K562 (cell line): Measurements from ENCODE around the gene CDK5RAP3. TPM values are rescaled to one million over a fixed set of nuclear protein-coding genes. Genes with fewer than 3 reads are reported as not detected.
A peak's percentile ranks its signal among the peaks of the same experiment; 100 is the strongest.

Experiments
- BCOR ChIP-seq: fragments of 450-650 bp; IDR thresholded peaks from 2 replicates; pipeline ENCODE4 v1.6.1; 2016
- CCAR2 ChIP-seq: fragments of 200-400 bp; formaldehyde crosslinking; IDR thresholded peaks from 2 replicates; pipeline ENCODE4 v1.6.1; 2017; ENCODE audit warnings: mild to moderate bottlenecking, low read depth, low read length
- ELF2 ChIP-seq: fragments of 250-450 bp; sonication (Bioruptor Pico); IDR thresholded peaks from 2 replicates; pipeline ENCODE4 v1.5.0; 2021; ENCODE audit warnings: mild to moderate bottlenecking
- GABPA ChIP-seq: fragments of 200-800 bp; sonication (Bioruptor generic); conservative IDR thresholded peaks from 2 replicates; pipeline ENCODE4 v1.6.1; 2016; ENCODE audit warnings: low read depth, missing genetic modification characterization, missing compliant biosample characterization
- GTF2E2 ChIP-seq: fragments of 200-800 bp; sonication (Bioruptor generic); IDR thresholded peaks from 2 replicates; pipeline ENCODE4 v1.6.1; 2016; ENCODE audit warnings: missing genetic modification characterization, missing compliant biosample characterization
- MAZ ChIP-seq, 2 experiments: fragments of 450-650 bp in 1 of 2; sonication (generic) in 1 of 2; formaldehyde crosslinking; IDR thresholded peaks in 1 of 2; conservative IDR thresholded peaks in 1 of 2; 2 replicates each; pipeline versions ENCODE4 v1.4.0 to v1.5.0; 2020; ENCODE audit warnings: mild to moderate bottlenecking in 1 of 2, missing genetic modification reagents in 1 of 2
- RBFOX2 ChIP-seq: fragments of 200-400 bp; formaldehyde crosslinking; IDR thresholded peaks from 2 replicates; pipeline ENCODE4 v1.6.1; 2017; ENCODE audit warnings: low read depth, mild to moderate bottlenecking, low read length, moderate library complexity
- RNF2 ChIP-seq: sonication (generic); IDR thresholded peaks from 2 replicates; pipeline ENCODE4 v1.6.1; 2016
- ZBTB1 ChIP-seq: sonication (generic); formaldehyde crosslinking; IDR thresholded peaks from 2 replicates; pipeline ENCODE4 v1.8.1; 2023; ENCODE audit warnings: missing genetic modification reagents, low read depth, mild to moderate bottlenecking, borderline replicate concordance
- ZNF197 ChIP-seq: fragments of 200-800 bp; sonication (Bioruptor generic); IDR thresholded peaks from 2 replicates; pipeline ENCODE4 v1.6.1; 2016; ENCODE audit warnings: low read depth, missing genetic modification characterization, missing compliant biosample characterization
- ZNF384 ChIP-seq: IDR thresholded peaks from 2 replicates; pipeline ENCODE4 v1.6.1; 2012; ENCODE audit warnings: low read depth, low read length, improper control_type of control experiment
- ZNF436 ChIP-seq: fragments of 250-450, 450-650 bp; sonication (Bioruptor Pico); formaldehyde crosslinking; IDR thresholded peaks from 2 replicates; pipeline ENCODE4 v1.7.0; 2020; ENCODE audit warnings: mild to moderate bottlenecking
- polyA plus RNA-seq, 8 experiments: library from polyadenylated mRNA; depleted of rRNA in 4 of 8; stranded (reverse) in 5 of 8; unstranded in 3 of 8; fragments of >200 nt; fragmentation: Nextera tagmentation in 2 of 8; fragmentation: Illumina TruSeq in 1 of 8; extraction: Ambion mirVana in 2 of 8; extraction: Trizol in 1 of 8; gene quantifications; 2 replicates each; pipeline versions ENCODE4 v1.2.1 to v1.2.3, GENCODE V29; 2011 to 2014; ENCODE audit warnings: inconsistent platforms in 1 of 8, missing spikeins in 1 of 8
- total RNA-seq, 7 experiments: library from RNA; depleted of rRNA in 6 of 7; stranded (reverse); fragments of >200 nt in 6 of 7; fragmentation: Illumina TruSeq in 2 of 7; extraction: Trizol in 2 of 7; gene quantifications; 2 replicates each; pipeline versions ENCODE4 v1.2.1 to v1.2.3, GENCODE V29; 2011 to 2021; ENCODE audit warnings: low replicate concordance in 1 of 7
- TF ChIP-seq, protein P1 (sequence below): sonication (generic); formaldehyde crosslinking; IDR thresholded peaks from 2 replicates; pipeline ENCODE4 v1.8.0; 2022; ENCODE audit warnings: mild to moderate bottlenecking, missing genetic modification reagents
- TF ChIP-seq, protein P2 (sequence below), 2 experiments: fragments of 450-650 bp in 1 of 2; sonication (generic) in 1 of 2; formaldehyde crosslinking in 1 of 2; IDR thresholded peaks in 1 of 2; conservative IDR thresholded peaks in 1 of 2; 2 replicates each; pipeline versions ENCODE4 v1.6.1 to v1.8.1; 2016 to 2023; ENCODE audit warnings: mild to moderate bottlenecking in 2 of 2, moderate library complexity in 2 of 2, inconsistent platforms in 1 of 2, missing genetic modification reagents in 1 of 2
- TF ChIP-seq, protein P3 (sequence below): sonication (generic); formaldehyde crosslinking; IDR thresholded peaks from 2 replicates; pipeline ENCODE4 v1.9.0; 2022; ENCODE audit warnings: mild to moderate bottlenecking, missing genetic modification reagents
- TF ChIP-seq, protein P4 (sequence below): sonication (generic); formaldehyde crosslinking; IDR thresholded peaks from 2 replicates; pipeline ENCODE4 v1.8.0; 2022; ENCODE audit warnings: mild to moderate bottlenecking, missing genetic modification reagents
- TF ChIP-seq, protein P5 (sequence below): fragments of 450-650 bp; IDR thresholded peaks from 2 replicates; pipeline ENCODE4 v1.6.1; 2016; ENCODE audit warnings: antibody characterized with exemption

CDK5RAP3 gene
- total and polyA plus RNA-seq, 9 of the 15 experiments (the other 6 are each of a cell fraction or from before 2014, with no cell fraction given), result 44.2 to 202 (median 91.5) TPM

DNA sequence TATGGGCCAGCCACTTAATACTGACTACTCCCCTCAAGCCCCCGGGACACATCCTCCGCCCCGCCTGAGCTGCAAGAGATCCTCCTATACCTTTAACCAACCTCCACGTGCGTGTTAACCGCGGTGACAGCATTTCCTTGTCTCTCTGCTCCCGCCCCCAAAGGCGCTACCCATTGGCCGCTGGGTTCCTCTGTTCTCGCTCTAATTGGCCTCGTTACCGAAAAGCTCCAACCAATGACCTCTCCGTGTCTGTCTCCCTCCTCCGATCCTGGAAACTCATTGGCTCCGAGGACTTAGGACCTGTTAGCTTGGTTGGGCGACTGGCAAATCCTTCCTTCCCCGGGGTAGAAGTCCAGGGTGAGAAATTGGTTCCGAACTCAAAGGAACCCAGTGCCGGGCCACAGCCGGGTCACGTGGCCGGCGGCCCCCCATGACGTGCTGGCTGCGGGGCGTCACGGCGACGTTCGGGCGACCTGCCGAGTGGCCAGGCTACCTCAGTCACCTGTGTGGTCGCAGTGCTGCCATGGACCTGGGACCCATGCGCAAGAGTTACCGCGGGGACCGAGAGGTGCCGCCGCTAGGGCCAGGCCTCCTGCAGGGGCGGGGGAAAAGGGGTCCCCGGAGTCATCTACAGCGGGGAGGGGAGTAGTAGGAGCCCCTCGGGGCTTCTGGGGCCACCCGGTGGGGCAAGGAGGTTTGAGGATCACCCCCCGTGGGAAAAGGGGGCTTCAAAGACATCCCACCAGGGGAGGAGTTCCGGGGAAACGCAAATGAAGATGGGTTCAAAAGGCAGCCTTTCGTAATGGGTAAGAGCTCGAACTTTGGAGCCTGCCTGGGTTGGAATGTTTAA is 29.4 kb upstream of the CDK5RAP3 start, which contains the start of gene PNPO (continued):
- TF ChIP-seq, protein P1, sequence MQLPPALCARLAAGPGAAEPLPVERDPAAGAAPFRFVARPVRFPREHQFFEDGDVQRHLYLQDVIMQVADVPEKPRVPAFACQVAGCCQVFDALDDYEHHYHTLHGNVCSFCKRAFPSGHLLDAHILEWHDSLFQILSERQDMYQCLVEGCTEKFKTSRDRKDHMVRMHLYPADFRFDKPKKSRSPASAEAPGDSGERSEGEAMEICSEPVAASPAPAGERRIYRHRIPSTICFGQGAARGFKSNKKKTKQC, result peak; percentile 36; the same call in 1 of the 2 replicates
- peak; percentile 94 for TF ChIP-seq RBFOX2
- TF ChIP-seq ZNF436 (CRISPR knock-in tag), result no peak
- TF ChIP-seq ZNF197 (CRISPR knock-in tag), result no peak
- TF ChIP-seq, protein P2, sequence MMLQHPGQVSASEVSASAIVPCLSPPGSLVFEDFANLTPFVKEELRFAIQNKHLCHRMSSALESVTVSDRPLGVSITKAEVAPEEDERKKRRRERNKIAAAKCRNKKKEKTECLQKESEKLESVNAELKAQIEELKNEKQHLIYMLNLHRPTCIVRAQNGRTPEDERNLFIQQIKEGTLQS (IDR thresholded peaks at IDR 0.05), result 0 out of 2 replicates have a peak, but pooled peaks have one; percentile 36
- TF ChIP-seq, protein P2 (CRISPR knock-in tag; conservative IDR thresholded peaks at IDR 0.05), result 0 out of 2 replicates have a peak, but pooled peaks have one; percentile 68
- peak; percentile 77 for TF ChIP-seq GABPA
- TF ChIP-seq, protein P3, sequence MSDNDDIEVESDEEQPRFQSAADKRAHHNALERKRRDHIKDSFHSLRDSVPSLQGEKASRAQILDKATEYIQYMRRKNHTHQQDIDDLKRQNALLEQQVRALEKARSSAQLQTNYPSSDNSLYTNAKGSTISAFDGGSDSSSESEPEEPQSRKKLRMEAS (CRISPR knock-in tag), result peak; percentile 97
- TF ChIP-seq ZBTB1 (CRISPR knock-in tag), result peak; percentile 64; the same call in 1 of the 2 replicates
- peak; percentile 63 for TF ChIP-seq ELF2 (CRISPR knock-in tag)
- TF ChIP-seq, protein P4, sequence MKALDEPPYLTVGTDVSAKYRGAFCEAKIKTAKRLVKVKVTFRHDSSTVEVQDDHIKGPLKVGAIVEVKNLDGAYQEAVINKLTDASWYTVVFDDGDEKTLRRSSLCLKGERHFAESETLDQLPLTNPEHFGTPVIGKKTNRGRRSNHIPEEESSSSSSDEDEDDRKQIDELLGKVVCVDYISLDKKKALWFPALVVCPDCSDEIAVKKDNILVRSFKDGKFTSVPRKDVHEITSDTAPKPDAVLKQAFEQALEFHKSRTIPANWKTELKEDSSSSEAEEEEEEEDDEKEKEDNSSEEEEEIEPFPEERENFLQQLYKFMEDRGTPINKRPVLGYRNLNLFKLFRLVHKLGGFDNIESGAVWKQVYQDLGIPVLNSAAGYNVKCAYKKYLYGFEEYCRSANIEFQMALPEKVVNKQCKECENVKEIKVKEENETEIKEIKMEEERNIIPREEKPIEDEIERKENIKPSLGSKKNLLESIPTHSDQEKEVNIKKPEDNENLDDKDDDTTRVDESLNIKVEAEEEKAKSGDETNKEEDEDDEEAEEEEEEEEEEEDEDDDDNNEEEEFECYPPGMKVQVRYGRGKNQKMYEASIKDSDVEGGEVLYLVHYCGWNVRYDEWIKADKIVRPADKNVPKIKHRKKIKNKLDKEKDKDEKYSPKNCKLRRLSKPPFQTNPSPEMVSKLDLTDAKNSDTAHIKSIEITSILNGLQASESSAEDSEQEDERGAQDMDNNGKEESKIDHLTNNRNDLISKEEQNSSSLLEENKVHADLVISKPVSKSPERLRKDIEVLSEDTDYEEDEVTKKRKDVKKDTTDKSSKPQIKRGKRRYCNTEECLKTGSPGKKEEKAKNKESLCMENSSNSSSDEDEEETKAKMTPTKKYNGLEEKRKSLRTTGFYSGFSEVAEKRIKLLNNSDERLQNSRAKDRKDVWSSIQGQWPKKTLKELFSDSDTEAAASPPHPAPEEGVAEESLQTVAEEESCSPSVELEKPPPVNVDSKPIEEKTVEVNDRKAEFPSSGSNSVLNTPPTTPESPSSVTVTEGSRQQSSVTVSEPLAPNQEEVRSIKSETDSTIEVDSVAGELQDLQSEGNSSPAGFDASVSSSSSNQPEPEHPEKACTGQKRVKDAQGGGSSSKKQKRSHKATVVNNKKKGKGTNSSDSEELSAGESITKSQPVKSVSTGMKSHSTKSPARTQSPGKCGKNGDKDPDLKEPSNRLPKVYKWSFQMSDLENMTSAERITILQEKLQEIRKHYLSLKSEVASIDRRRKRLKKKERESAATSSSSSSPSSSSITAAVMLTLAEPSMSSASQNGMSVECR, result peak; percentile 82
- 0 out of 2 replicates have a peak, but pooled peaks have one; percentile 43 for TF ChIP-seq GTF2E2 (tag)
- no peak for TF ChIP-seq ZNF384
- TF ChIP-seq RNF2, result peak; percentile 88; the same call in 1 of the 2 replicates
- TF ChIP-seq, protein P5, sequence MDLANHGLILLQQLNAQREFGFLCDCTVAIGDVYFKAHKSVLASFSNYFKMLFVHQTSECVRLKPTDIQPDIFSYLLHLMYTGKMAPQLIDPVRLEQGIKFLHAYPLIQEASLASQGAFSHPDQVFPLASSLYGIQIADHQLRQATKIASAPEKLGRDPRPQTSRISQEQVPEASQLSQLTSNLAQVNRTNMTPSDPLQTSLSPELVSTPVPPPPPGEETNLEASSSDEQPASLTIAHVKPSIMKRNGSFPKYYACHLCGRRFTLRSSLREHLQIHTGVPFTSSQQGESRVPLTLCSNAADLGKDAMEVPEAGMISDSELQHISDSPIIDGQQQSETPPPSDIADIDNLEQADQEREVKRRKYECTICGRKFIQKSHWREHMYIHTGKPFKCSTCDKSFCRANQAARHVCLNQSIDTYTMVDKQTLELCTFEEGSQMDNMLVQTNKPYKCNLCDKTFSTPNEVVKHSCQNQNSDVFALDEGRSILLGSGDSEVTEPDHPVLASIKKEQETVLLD, result peak; percentile 42; the same call in 1 of the 2 replicates
- peak; percentile 25 to 49; a peak in 2 of 4 replicates for TF ChIP-seq MAZ (CRISPR knock-in tag; conservative IDR thresholded peaks at IDR 0.05 in 1 of 2, IDR thresholded peaks at IDR 0.05 in 1 of 2)
- no peak for TF ChIP-seq CCAR2
- TF ChIP-seq BCOR, result no peak
